CD4-positive, alpha-beta T cell treated with Interleukin-4 for 4 hours (primary cell): ENCODE data around the gene ERICH2.
"Not testable (repeated sequence)": the region's sequence is repeated elsewhere in the genome, so short reads cannot be mapped to it uniquely, and the experiment has no call there.

Source experiments
- DNase-seq: peaks from one replicate; pipeline ENCODE4 v3.0.0-alpha.2; 2020

ERICH2 gene

GRCh38 chr2:170770008-170770605 lies at the start of gene ERICH2:
ERICH2 (plus strand) TSS chr2:170770378; CDS start chr2:170770682, 304 bp downstream.
- peak; percentile 21 for DNase-seq

GRCh38 chr2:170721678-170722077 lies 48.5 kb upstream of the ERICH2 start:
- DNase-seq: no peak

- no peak for DNase-seq
Observed at GRCh38 chr2:170722301-170722700, 47.9 kb upstream of the ERICH2 start.

- no peak for DNase-seq
Observed at GRCh38 chr2:170723446-170723958, 46.7 kb upstream of the ERICH2 start.

GRCh38 chr2:170733798-170734600 lies 36.2 kb upstream of the ERICH2 start:
- no peak for DNase-seq

- not testable (repeated sequence) for DNase-seq
Observed at GRCh38 chr2:170734601-170735000, 35.6 kb upstream of the ERICH2 start.

- DNase-seq: no peak
Observed at GRCh38 chr2:170736628-170737027, 33.5 kb upstream of the ERICH2 start.

GRCh38 chr2:170737406-170737805 lies 32.8 kb upstream of the ERICH2 start:
- DNase-seq: no peak

GRCh38 chr2:170737821-170738220 lies 32.4 kb upstream of the ERICH2 start:
- DNase-seq: no peak

GRCh38 chr2:170739048-170739447 lies 31.1 kb upstream of the ERICH2 start:
- no peak for DNase-seq

GRCh38 chr2:170739507-170740046 lies 30.6 kb upstream of the ERICH2 start:
- no peak for DNase-seq

- no peak for DNase-seq
Observed at GRCh38 chr2:170740660-170741059, 29.5 kb upstream of the ERICH2 start.

- no peak for DNase-seq
Observed at GRCh38 chr2:170742000-170742399, 28.2 kb upstream of the ERICH2 start.

GRCh38 chr2:170742896-170743529 lies 27.2 kb upstream of the ERICH2 start:
- no peak for DNase-seq

- no peak for DNase-seq
Observed at GRCh38 chr2:170743530-170744239, 26.5 kb upstream of the ERICH2 start.

GRCh38 chr2:170744248-170745002 lies 25.8 kb upstream of the ERICH2 start:
- no peak for DNase-seq

GRCh38 chr2:170745305-170745704 lies 24.9 kb upstream of the ERICH2 start:
- DNase-seq: no peak

- no peak for DNase-seq
Observed at GRCh38 chr2:170747921-170748320, 22.3 kb upstream of the ERICH2 start.

- not testable (repeated sequence) for DNase-seq
Observed at GRCh38 chr2:170751555-170751954, 18.6 kb upstream of the ERICH2 start.

- DNase-seq: no peak
Observed at GRCh38 chr2:170761572-170761971, 8.6 kb upstream of the ERICH2 start.

- DNase-seq: no peak
Observed at GRCh38 chr2:170762760-170763159, 7.4 kb upstream of the ERICH2 start.

- DNase-seq: no peak
Observed at GRCh38 chr2:170763232-170763631, 6.9 kb upstream of the ERICH2 start.
